HL-60 (cell line): Measurements from ENCODE around the gene CCDC198.

Source experiments
- DNase-seq, 2 experiments: peaks; one replicate each; pipeline ENCODE4 v3.0.0-alpha.2; 2010 to 2020; ENCODE audit warnings: low read depth in 1 of 2, low spot score in 1 of 2
- H3K27ac ChIP-seq: fragments of 250-450 bp; sonication (Bioruptor Pico); replicated peaks from 2 replicates; pipeline ENCODE4 v1.5.1; 2020; ENCODE audit warnings: mild to moderate bottlenecking, moderate library complexity
- H3K27me3 ChIP-seq: fragments of 250-450 bp; sonication (Bioruptor Pico); 2 replicates; pipeline ENCODE4 v1.5.1; 2021; ENCODE audit warnings: mild to moderate bottlenecking, moderate library complexity; ENCODE audit not compliant: insufficient read depth, poor library complexity, severe bottlenecking
- H3K4me3 ChIP-seq: replicated peaks from 2 replicates; pipeline ENCODE4 v1.5.1; 2011; ENCODE audit warnings: mild to moderate bottlenecking, control low read depth, low read length; ENCODE audit not compliant: insufficient read depth
- GABPA ChIP-seq: IDR thresholded peaks from 2 replicates; pipeline ENCODE4 v1.6.1; 2012; ENCODE audit warnings: low read depth
- POLR2AphosphoS5 ChIP-seq: IDR thresholded peaks from 2 replicates; pipeline ENCODE4 v1.6.1; 2012; ENCODE audit warnings: low read depth
- REST ChIP-seq: IDR thresholded peaks from 2 replicates; pipeline ENCODE4 v1.6.1; 2012; ENCODE audit warnings: low read depth; ENCODE audit not compliant: insufficient replicate concordance
- SPI1 ChIP-seq: IDR thresholded peaks from 2 replicates; pipeline ENCODE4 v1.6.1; 2012; ENCODE audit warnings: low read depth, mild to moderate bottlenecking, borderline replicate concordance
- TF ChIP-seq, protein P1 (sequence below): IDR thresholded peaks from one replicate; pipeline ENCODE4 v1.5.1; 2011; ENCODE audit warnings: low read length, control low read depth, inconsistent platforms; ENCODE audit not compliant: insufficient read depth

CCDC198 gene

DNA sequence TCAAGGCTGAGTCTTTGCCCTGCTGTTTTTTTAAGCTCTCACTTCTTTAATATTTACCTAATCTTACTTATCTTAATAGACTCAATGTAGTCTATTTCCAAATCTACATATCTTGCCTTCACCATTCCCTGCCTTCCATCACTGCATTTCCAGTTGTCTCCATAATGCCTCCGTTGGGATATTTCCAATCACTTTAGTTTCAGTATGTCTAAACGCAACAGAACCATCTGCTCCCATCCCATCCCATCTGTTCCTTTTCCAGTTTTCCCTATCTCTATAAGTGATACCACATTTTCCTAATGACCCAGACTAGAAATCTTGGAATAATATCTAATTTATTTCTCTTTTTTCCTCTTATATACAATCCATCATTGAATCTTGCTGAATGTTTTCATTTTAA lies 15.1 kb upstream of the CCDC198 start:
- Histone ChIP-seq H3K4me3 (no peak overlapping the region), H3K27ac (no peak overlapping the region), H3K27me3 (peaks cover 2% of the 10 kb centered on the region)
- TF ChIP-seq REST (no peak), POLR2AphosphoS5 (no peak), SPI1 (no peak), GABPA (no peak)
- TF ChIP-seq, protein P1, sequence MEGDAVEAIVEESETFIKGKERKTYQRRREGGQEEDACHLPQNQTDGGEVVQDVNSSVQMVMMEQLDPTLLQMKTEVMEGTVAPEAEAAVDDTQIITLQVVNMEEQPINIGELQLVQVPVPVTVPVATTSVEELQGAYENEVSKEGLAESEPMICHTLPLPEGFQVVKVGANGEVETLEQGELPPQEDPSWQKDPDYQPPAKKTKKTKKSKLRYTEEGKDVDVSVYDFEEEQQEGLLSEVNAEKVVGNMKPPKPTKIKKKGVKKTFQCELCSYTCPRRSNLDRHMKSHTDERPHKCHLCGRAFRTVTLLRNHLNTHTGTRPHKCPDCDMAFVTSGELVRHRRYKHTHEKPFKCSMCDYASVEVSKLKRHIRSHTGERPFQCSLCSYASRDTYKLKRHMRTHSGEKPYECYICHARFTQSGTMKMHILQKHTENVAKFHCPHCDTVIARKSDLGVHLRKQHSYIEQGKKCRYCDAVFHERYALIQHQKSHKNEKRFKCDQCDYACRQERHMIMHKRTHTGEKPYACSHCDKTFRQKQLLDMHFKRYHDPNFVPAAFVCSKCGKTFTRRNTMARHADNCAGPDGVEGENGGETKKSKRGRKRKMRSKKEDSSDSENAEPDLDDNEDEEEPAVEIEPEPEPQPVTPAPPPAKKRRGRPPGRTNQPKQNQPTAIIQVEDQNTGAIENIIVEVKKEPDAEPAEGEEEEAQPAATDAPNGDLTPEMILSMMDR, result no peak
- DNase-seq, result no peak

DNA sequence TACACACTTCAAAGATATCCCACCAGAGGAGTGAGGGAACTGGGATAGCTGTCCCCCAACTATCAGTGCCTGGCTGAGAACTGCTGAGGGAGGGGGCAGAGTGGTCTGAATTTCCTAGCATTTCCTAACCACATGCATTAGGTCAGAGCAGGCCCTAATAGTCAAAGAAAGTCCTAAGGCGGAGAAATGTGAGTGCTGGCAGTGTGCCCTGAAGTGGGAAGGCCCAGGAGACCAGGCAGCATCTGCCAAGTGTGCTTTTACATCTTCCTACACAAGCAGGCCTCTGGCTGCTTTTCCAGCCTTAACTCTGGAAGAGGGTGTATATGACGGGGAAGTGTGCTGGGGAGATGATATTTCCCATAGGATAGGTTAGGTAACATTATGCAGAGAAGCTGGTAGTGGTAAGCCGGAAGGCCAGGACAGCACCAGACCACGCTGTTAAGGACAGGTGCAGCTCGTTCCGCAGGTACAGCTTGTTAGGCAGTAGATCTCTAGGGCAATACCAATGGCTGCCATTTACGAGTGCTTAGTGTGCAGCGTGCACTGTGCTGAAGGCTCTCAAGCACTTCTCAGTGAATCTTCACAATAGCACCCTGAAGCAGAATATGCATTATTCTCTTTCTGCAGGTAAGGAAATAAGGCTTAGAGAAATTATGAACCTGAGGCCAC lies 9.1 kb upstream of the CCDC198 start:
- no peak overlapping the region for H3K4me3 ChIP-seq
- H3K27ac ChIP-seq, result no peak overlapping the region
- no peak for TF ChIP-seq POLR2AphosphoS5
- TF ChIP-seq SPI1, result no peak
- no peak for DNase-seq
- H3K27me3 ChIP-seq, result no peaks in the 10 kb centered on the region

DNA sequence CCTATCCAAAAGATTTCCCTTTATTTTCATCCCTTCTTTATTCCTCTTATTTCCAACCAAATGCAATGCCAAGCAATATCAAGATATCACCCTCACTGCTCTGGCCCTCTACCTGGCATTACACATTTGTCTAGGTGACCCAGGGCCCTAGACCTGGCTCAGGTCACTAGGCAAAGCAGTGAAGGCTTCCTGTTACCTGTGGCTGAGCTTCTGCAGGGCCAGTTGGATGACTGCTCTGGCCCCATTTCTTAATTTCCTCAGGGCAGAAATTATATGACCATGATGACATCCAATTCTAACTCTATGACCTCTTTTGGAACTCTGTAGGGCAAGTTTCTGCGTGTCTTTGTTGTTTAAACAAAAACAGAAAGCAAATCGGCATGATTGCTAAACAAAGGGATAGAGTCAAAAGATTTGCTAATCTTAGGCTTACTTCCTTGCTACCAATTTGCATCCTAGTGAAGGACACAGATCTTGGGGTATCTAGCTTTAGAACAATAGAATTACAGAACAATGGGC lies 7.4 kb upstream of the CCDC198 start:
- TF ChIP-seq, protein P1, result no peak
- TF ChIP-seq POLR2AphosphoS5 (no peak), REST (no peak), GABPA (no peak), SPI1 (no peak)
- no peaks in the 10 kb centered on the region for H3K27me3 ChIP-seq
- no peak overlapping the region for H3K4me3 ChIP-seq
- no peak overlapping the region for H3K27ac ChIP-seq
- DNase-seq, result no peak

GRCh38 chr14:57498659-57499058 lies 5.0 kb upstream of the CCDC198 start:
- DNase-seq, result no peak
- TF ChIP-seq GABPA (no peak), SPI1 (no peak)
- TF ChIP-seq, protein P1, result no peak
- no peak overlapping the region for H3K4me3 ChIP-seq
- no peak overlapping the region for H3K27ac ChIP-seq
- peaks cover 3% of the 10 kb centered on the region for H3K27me3 ChIP-seq
